ENCODE results near the gene CCDC85C. TPM values are rescaled to one million over a fixed set of nuclear protein-coding genes. Genes with fewer than 3 reads are reported as not detected.

Gene CCDC85C
- polyA plus RNA-seq, 1 of the 3 experiments (the other 2 are of a cell fraction), result 9.6 TPM

GRCh38 chr14:99627100-99627499 is 23.1 kb upstream of the CCDC85C start:
- CTCF ChIA-PET, result interaction anchor here (1.3 to 4.2 kb wide), 5 partner anchors 9 to 110 kb away, joined by 4 to 34 read pairs (median 20); no protein-coding TSS in a partner anchor

DNA sequence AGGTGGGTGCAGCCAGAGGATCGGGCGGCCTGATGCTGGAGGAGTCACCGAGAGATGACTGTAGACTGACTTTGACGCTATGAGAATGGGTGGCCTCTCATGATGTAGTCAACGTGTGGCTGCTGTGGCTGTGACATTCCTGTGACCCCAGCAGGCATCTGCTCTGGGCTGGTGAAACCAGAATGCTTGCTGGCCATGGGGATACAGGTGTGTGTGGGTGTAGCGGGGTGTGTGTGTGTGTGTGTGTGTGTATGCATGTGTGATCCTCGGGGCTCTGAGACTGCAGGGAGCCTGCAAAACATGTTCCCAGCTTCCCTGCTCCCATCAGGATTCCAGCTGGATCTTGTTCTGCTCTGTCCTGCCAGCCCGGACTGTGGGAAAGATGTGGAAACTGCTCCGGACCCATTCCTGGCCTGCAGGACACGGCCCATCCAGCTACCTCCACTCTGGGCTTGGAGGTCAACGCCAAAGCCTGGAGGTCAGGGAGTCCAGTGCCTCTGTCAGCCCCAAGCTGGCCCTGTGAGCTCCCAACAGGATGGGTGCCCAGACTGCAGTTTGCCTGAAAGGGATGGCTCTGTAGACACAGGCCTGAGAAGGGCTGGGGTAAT is 22.1 kb upstream of the CCDC85C start:
- no peaks in the 10 kb centered on the region for H3K36me3 ChIP-seq (replicated peaks in 1 of 2; ENCODE audit: control insufficient read depth in 1 of 2, insufficient read depth in 2 of 2, low read length in 1 of 2)
- H3K79me2 ChIP-seq (ENCODE audit: insufficient read depth), result no peaks in the 10 kb centered on the region
- no peaks in the 10 kb centered on the region for H3K27me3 ChIP-seq (ENCODE audit: insufficient read depth)
- H3K9me3 ChIP-seq, result no peaks in the 10 kb centered on the region
- no peak overlapping the region for H3K9ac ChIP-seq
- CTCF ChIA-PET, result interaction anchor here (0.7 to 4.2 kb wide), 7 partner anchors 23 to 108 kb away, joined by 3 to 28 read pairs (median 4); partner anchors contain the start of gene CCDC85C
- 89% methylated on average over 6 of the region's 11 CpGs for WGBS (ENCODE audit: low lambda C conversion rate)
- TF ChIP-seq EZH2phosphoT487 (IDR thresholded peaks at IDR 0.05; ENCODE audit: borderline replicate concordance, low read depth), result no peak
- TF ChIP-seq NFIC (IDR thresholded peaks at IDR 0.05; ENCODE audit: borderline replicate concordance), result no peak
- TF ChIP-seq RCOR1 (IDR thresholded peaks at IDR 0.05; ENCODE audit: low read length), result no peak
- TF ChIP-seq FOSL2 (IDR thresholded peaks at IDR 0.05; ENCODE audit: borderline replicate concordance, low read depth), result no peak
- no peak for TF ChIP-seq GATA2 (CRISPR knock-in tag; IDR thresholded peaks at IDR 0.05)
- no peak for TF ChIP-seq YY1 (IDR thresholded peaks at IDR 0.05; ENCODE audit: low read depth)
- TF ChIP-seq TEAD4 (IDR thresholded peaks at IDR 0.05; ENCODE audit: borderline replicate concordance, insufficient read depth), result no peak
- no peak for TF ChIP-seq POLR2AphosphoS5 (IDR thresholded peaks at IDR 0.05; ENCODE audit: low read depth, low read length)
- no peak for TF ChIP-seq TAF1 (IDR thresholded peaks at IDR 0.05; ENCODE audit: borderline replicate concordance, low read depth, low read length)
- no peaks in the 10 kb centered on the region for H3K9me2 ChIP-seq
- no peak overlapping the region for H3K4me3 ChIP-seq (ENCODE audit: low read depth in 2 of 2, low read length in 1 of 2)
- no peaks in the 10 kb centered on the region for H4K20me1 ChIP-seq (ENCODE audit: insufficient read depth)
- no peak overlapping the region; a peak in 1 of 4 replicates for H3K27ac ChIP-seq (ENCODE audit: low read depth in 2 of 2, low read length in 1 of 2)
- no peak overlapping the region for H3K4me2 ChIP-seq
- H2AFZ ChIP-seq (ENCODE audit: low read depth), result no peak overlapping the region
- H3F3A ChIP-seq (replicated peaks; ENCODE audit: insufficient read depth), result peaks cover 23% of the 10 kb centered on the region
- DNase-seq, result no peak
- POLR2A ChIA-PET, result interaction anchor here (0.6 kb wide), 1 partner anchor 21 kb away, joined by 3 read pairs; no protein-coding TSS in a partner anchor
- peaks cover 18 to 29% of the 10 kb centered on the region in 2 experiments; a peak in 2 of 4 replicates for H3K4me1 ChIP-seq (ENCODE audit: control insufficient read depth in 1 of 2, insufficient read depth in 2 of 2, low read depth in 1 of 2, low read length in 1 of 2)

More at GRCh38 chr14:99627100-99627499, 23.1 kb upstream of the CCDC85C start:
- Histone ChIP-seq H3F3A (replicated peaks; ENCODE audit: insufficient read depth) (peaks cover 18% of the 10 kb centered on the region), H3K4me3 (ENCODE audit: low read depth in 2 of 2, low read length in 1 of 2) (no peak overlapping the region), H3K36me3 (replicated peaks in 1 of 2; ENCODE audit: control insufficient read depth in 1 of 2, insufficient read depth in 2 of 2, low read length in 1 of 2) (no peaks in the 10 kb centered on the region), H3K9me3 (no peaks in the 10 kb centered on the region), H3K79me2 (ENCODE audit: insufficient read depth) (no peaks in the 10 kb centered on the region), H3K27ac (ENCODE audit: low read depth in 2 of 2, low read length in 1 of 2) (no peak overlapping the region), H4K20me1 (ENCODE audit: insufficient read depth) (no peaks in the 10 kb centered on the region), H3K4me1 (ENCODE audit: control insufficient read depth in 1 of 2, insufficient read depth in 2 of 2, low read depth in 1 of 2, low read length in 1 of 2) (peaks cover 18 to 26% of the 10 kb centered on the region in 2 experiments; a peak in 2 of 4 replicates), H3K27me3 (ENCODE audit: insufficient read depth) (no peaks in the 10 kb centered on the region), H3K9me2 (no peaks in the 10 kb centered on the region), H2AFZ (ENCODE audit: low read depth) (no peak overlapping the region), H3K9ac (no peak overlapping the region), H3K4me2 (no peak overlapping the region)
- POLR2A ChIA-PET, result no interaction called here
- no peak for DNase-seq
- TF ChIP-seq ELF1 (IDR thresholded peaks at IDR 0.05) (no peak), RAD21 (IDR thresholded peaks at IDR 0.05; ENCODE audit: low read length) (no peak), JUND (IDR thresholded peaks at IDR 0.05) (no peak), YY1 (IDR thresholded peaks at IDR 0.05; ENCODE audit: low read depth) (no peak), SIN3A (IDR thresholded peaks at IDR 0.05; ENCODE audit: borderline replicate concordance, low read depth, low read length) (no peak), NFIC (IDR thresholded peaks at IDR 0.05; ENCODE audit: borderline replicate concordance) (no peak), POLR2AphosphoS5 (IDR thresholded peaks at IDR 0.05; ENCODE audit: low read depth, low read length) (no peak), GATA2 (CRISPR knock-in tag; IDR thresholded peaks at IDR 0.05) (no peak), MXI1 (IDR thresholded peaks at IDR 0.05; ENCODE audit: low read depth, low read length) (no peak), TEAD4 (IDR thresholded peaks at IDR 0.05; ENCODE audit: borderline replicate concordance, insufficient read depth) (no peak), SMC3 (IDR thresholded peaks at IDR 0.05; ENCODE audit: low read depth, low read length) (no peak), RFX5 (IDR thresholded peaks at IDR 0.05; ENCODE audit: low read length) (no peak), RXRA (IDR thresholded peaks at IDR 0.05; ENCODE audit: borderline replicate concordance, low read depth) (no peak), USF2 (IDR thresholded peaks at IDR 0.05; ENCODE audit: borderline replicate concordance, low read depth, low read length) (no peak), FOXM1 (IDR thresholded peaks at IDR 0.05; ENCODE audit: low read depth) (no peak)
- TF ChIP-seq, protein P1, sequence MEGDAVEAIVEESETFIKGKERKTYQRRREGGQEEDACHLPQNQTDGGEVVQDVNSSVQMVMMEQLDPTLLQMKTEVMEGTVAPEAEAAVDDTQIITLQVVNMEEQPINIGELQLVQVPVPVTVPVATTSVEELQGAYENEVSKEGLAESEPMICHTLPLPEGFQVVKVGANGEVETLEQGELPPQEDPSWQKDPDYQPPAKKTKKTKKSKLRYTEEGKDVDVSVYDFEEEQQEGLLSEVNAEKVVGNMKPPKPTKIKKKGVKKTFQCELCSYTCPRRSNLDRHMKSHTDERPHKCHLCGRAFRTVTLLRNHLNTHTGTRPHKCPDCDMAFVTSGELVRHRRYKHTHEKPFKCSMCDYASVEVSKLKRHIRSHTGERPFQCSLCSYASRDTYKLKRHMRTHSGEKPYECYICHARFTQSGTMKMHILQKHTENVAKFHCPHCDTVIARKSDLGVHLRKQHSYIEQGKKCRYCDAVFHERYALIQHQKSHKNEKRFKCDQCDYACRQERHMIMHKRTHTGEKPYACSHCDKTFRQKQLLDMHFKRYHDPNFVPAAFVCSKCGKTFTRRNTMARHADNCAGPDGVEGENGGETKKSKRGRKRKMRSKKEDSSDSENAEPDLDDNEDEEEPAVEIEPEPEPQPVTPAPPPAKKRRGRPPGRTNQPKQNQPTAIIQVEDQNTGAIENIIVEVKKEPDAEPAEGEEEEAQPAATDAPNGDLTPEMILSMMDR (IDR thresholded peaks at IDR 0.05), result no peak
- TF ChIP-seq, protein P2, sequence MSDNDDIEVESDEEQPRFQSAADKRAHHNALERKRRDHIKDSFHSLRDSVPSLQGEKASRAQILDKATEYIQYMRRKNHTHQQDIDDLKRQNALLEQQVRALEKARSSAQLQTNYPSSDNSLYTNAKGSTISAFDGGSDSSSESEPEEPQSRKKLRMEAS (IDR thresholded peaks at IDR 0.05; ENCODE audit: low read depth), result no peak
- 70% methylated on average over 2 of the region's 2 CpGs for WGBS (ENCODE audit: low lambda C conversion rate)
